ENCODE data around the gene EXOC6B. TPM values are rescaled to one million over a fixed set of nuclear protein-coding genes. Genes with fewer than 3 reads are reported as not detected.

Gene EXOC6B
- total and polyA plus RNA-seq, 9 of the 15 experiments (the other 6 are each of a cell fraction or from before 2014, with no cell fraction given): 0.28 to 4.2 (median 2.0) TPM

DNA sequence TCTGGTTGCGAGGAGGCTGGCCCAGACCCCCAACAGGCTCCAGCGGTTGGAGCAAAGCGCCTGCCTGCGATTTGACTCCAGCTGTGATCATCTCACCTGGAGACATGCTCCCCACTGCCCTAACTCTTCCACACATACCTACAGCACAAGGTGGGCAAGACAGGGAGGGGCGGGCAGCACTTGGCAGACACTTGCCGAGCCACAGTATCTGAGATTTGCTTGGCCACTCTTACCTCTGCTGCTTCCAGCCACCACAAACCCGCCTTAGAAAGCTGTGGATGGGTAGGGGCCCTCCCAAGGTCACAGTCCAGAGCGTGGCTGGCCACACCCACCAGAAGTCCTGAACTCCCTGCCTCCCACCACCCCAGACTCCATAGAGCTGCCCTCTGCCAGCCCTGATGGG, 686.4 kb downstream of the EXOC6B start:
- ChIA-PET POLR2A (no interaction called here), CTCF (ENCODE audit: low intra/inter-chr PET ratio) (no interaction called here)
- no peak overlapping the region for H3K4me3 ChIP-seq
- H3K9me3 ChIP-seq (replicated peaks; ENCODE audit: control insufficient read depth, insufficient read depth, low read depth, low read length): no peaks in the 10 kb centered on the region
- BruUV-seq (replicated peaks): no TSS peak
- intact Hi-C loops (cut with micrococcal nuclease) (loop anchor here (5.0 kb wide), 1 partner anchor 592 kb away; no protein-coding TSS in a partner anchor), in situ Hi-C loops (cut with MboI) (no loop called here)
- H3K9me1 ChIP-seq (ENCODE audit: control insufficient read depth, insufficient read depth, low read length): peaks cover 5% of the 10 kb centered on the region
- H3K27ac ChIP-seq (ENCODE audit: extremely low read depth, low read depth, low read length): no peak overlapping the region
- DNase-seq (ENCODE audit: extremely low read depth in 1 of 4, low spot score in 3 of 4) (no peak), ATAC-seq (no peak), FAIRE-seq (no peak)
- H3K4me2 ChIP-seq (ENCODE audit: insufficient read depth, low read length): no peak overlapping the region
- no peak overlapping the region for H2AFZ ChIP-seq (ENCODE audit: low read depth, low read length)
- WGBS (ENCODE audit: insufficient coverage, low coverage, missing lambda C conversion rate): 3% methylated on average over 8 of the region's 8 CpGs
- H3K79me2 ChIP-seq (ENCODE audit: control insufficient read depth, insufficient read depth, low read length): no peaks in the 10 kb centered on the region
- H3K4me1 ChIP-seq (replicated peaks in 1 of 2; ENCODE audit: control insufficient read depth in 2 of 2, insufficient read depth in 2 of 2, low read length in 2 of 2): peaks cover 0 to 21% of the 10 kb centered on the region in 2 experiments; a peak in 2 of 5 replicates
- H3K36me3 ChIP-seq (ENCODE audit: control insufficient read depth, insufficient read depth, low read length): no peaks in the 10 kb centered on the region
- no peaks in the 10 kb centered on the region for H4K20me1 ChIP-seq (replicated peaks; ENCODE audit: control insufficient read depth, insufficient read depth, low read length)
- H3K9ac ChIP-seq (ENCODE audit: insufficient read depth in 1 of 2, low read depth in 2 of 2, low read length in 2 of 2): no peak overlapping the region
- peaks cover 0 to 25% of the 10 kb centered on the region in 2 experiments; a peak in 2 of 5 replicates for H3K27me3 ChIP-seq (ENCODE audit: control insufficient read depth in 2 of 2, insufficient read depth in 2 of 2, low read length in 2 of 2)
- TF ChIP-seq ELK3 (CRISPR knock-in tag; IDR thresholded peaks at IDR 0.05) (no peak), ETV6 (IDR thresholded peaks at IDR 0.05; ENCODE audit: borderline replicate concordance in 1 of 2, low read depth in 2 of 2, low read length in 1 of 2) (no peak), ETV6 (CRISPR knock-in tag; IDR thresholded peaks at IDR 0.05; ENCODE audit: borderline replicate concordance) (no peak), ARNT (IDR thresholded peaks at IDR 0.05) (no peak), SPI1 (IDR thresholded peaks at IDR 0.05; ENCODE audit: borderline replicate concordance, low read depth, low read length) (no peak), NBN (IDR thresholded peaks at IDR 0.05; ENCODE audit: low read depth) (no peak), CEBPG (CRISPR knock-in tag; IDR thresholded peaks at IDR 0.05) (no peak), CEBPG (tag; conservative IDR thresholded peaks at IDR 0.05 in 1 of 2, IDR thresholded peaks at IDR 0.05 in 1 of 2) (no peak), RBM22 (IDR thresholded peaks at IDR 0.05; ENCODE audit: low read depth, low read length, poor library complexity, severe bottlenecking) (no peak), PTBP1 (IDR thresholded peaks at IDR 0.05; ENCODE audit: low read depth, low read length) (no peak), ZNF133 (CRISPR knock-in tag; IDR thresholded peaks at IDR 0.05) (no peak), ZNF316 (IDR thresholded peaks at IDR 0.05) (no peak), POLR3A (IDR thresholded peaks at IDR 0.05; ENCODE audit: borderline replicate concordance, extremely low read depth, insufficient read depth, insufficient read length) (no peak), BRF2 (IDR thresholded peaks at IDR 0.05; ENCODE audit: borderline replicate concordance, insufficient read depth, insufficient read length) (no peak), SMARCB1 (IDR thresholded peaks at IDR 0.05; ENCODE audit: insufficient read length, low read depth) (no peak)
- TF ChIP-seq, protein P1, sequence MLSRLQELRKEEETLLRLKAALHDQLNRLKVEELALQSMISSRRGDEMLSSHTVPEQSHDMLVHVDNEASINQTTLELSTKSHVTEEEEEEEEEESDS (CRISPR knock-in tag; IDR thresholded peaks at IDR 0.05): no peak
- TF ChIP-seq, protein P2, sequence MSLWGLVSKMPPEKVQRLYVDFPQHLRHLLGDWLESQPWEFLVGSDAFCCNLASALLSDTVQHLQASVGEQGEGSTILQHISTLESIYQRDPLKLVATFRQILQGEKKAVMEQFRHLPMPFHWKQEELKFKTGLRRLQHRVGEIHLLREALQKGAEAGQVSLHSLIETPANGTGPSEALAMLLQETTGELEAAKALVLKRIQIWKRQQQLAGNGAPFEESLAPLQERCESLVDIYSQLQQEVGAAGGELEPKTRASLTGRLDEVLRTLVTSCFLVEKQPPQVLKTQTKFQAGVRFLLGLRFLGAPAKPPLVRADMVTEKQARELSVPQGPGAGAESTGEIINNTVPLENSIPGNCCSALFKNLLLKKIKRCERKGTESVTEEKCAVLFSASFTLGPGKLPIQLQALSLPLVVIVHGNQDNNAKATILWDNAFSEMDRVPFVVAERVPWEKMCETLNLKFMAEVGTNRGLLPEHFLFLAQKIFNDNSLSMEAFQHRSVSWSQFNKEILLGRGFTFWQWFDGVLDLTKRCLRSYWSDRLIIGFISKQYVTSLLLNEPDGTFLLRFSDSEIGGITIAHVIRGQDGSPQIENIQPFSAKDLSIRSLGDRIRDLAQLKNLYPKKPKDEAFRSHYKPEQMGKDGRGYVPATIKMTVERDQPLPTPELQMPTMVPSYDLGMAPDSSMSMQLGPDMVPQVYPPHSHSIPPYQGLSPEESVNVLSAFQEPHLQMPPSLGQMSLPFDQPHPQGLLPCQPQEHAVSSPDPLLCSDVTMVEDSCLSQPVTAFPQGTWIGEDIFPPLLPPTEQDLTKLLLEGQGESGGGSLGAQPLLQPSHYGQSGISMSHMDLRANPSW (CRISPR knock-in tag; IDR thresholded peaks at IDR 0.05): no peak

All from K562 (cell line).